Keratinocyte (primary cell): ENCODE data around the gene MYH7B. TPM values are rescaled to one million over a fixed set of nuclear protein-coding genes. Genes with fewer than 3 reads are reported as not detected.

Source experiments
- DNase-seq: peaks from one replicate; pipeline ENCODE4 v3.0.0-alpha.2; 2011; ENCODE audit warnings: low read depth, missing footprints, low spot score
- FAIRE-seq: peaks from 2 replicates; lab custom pipeline; 2011; peaks lifted over from hg19 to GRCh38; lab: Jason Lieb, UNC
- H2AFZ ChIP-seq: 2 replicates; pipeline ENCODE4 v1.6.0; 2012; ENCODE audit warnings: low read length, control low read depth, inconsistent platforms; ENCODE audit not compliant: control insufficient read depth
- H3K27ac ChIP-seq: 2 replicates; pipeline ENCODE4 v1.5.1; 2011; ENCODE audit warnings: low read length; ENCODE audit not compliant: control insufficient read depth, insufficient read depth
- H3K27me3 ChIP-seq: 3 replicates; pipeline ENCODE4 v1.6.0; 2011; ENCODE audit warnings: low read length; ENCODE audit not compliant: control insufficient read depth, insufficient read depth; ENCODE audit errors: extremely low read depth
- H3K36me3 ChIP-seq, 2 experiments: 2 replicates in 1 of 2; 3 replicates in 1 of 2; pipeline ENCODE4 v1.5.1; 2011; ENCODE audit warnings: low read length in 2 of 2, mild to moderate bottlenecking in 1 of 2; ENCODE audit not compliant: control insufficient read depth in 2 of 2, insufficient read depth in 2 of 2; ENCODE audit errors: extremely low read depth in 1 of 2
- H3K4me1 ChIP-seq: 3 replicates; pipeline ENCODE4 v1.5.1; 2011; ENCODE audit warnings: low read length; ENCODE audit not compliant: control insufficient read depth, insufficient read depth; ENCODE audit errors: extremely low read depth
- H3K4me2 ChIP-seq: 3 replicates; pipeline ENCODE4 v1.6.0; 2011; ENCODE audit warnings: low read depth, low read length; ENCODE audit not compliant: control insufficient read depth, insufficient read depth; ENCODE audit errors: extremely low read depth
- H3K4me3 ChIP-seq, 3 experiments: fragments of 200-600 bp in 1 of 3; sonication (generic) in 1 of 3; 2 replicates in 2 of 3; 3 replicates in 1 of 3; pipeline ENCODE4 v1.5.1; 2011 to 2016; ENCODE audit warnings: low read length in 3 of 3, mild to moderate bottlenecking in 3 of 3, control low read depth in 2 of 3, inconsistent platforms in 1 of 3, low read depth in 1 of 3, mixed read lengths in 1 of 3, mixed run types in 1 of 3, moderate library complexity in 1 of 3; ENCODE audit not compliant: control insufficient read depth in 2 of 3, insufficient read depth in 2 of 3; ENCODE audit errors: extremely low read depth in 1 of 3
- H3K79me2 ChIP-seq: 2 replicates; pipeline ENCODE4 v1.6.0; 2012; ENCODE audit warnings: low read length; ENCODE audit not compliant: control insufficient read depth, insufficient read depth
- H3K9ac ChIP-seq: 3 replicates; pipeline ENCODE4 v1.6.0; 2011; ENCODE audit warnings: low read length; ENCODE audit not compliant: control insufficient read depth, insufficient read depth; ENCODE audit errors: extremely low read depth
- H3K9me1 ChIP-seq: 3 replicates; pipeline ENCODE4 v1.6.0; 2011; ENCODE audit warnings: low read length; ENCODE audit not compliant: control insufficient read depth, insufficient read depth; ENCODE audit errors: extremely low read depth
- H3K9me3 ChIP-seq: 2 replicates; pipeline ENCODE4 v1.5.1; 2012; ENCODE audit warnings: low read depth, low read length; ENCODE audit not compliant: control insufficient read depth
- H4K20me1 ChIP-seq: 3 replicates; pipeline ENCODE4 v1.6.0; 2011; ENCODE audit warnings: low read length; ENCODE audit not compliant: control insufficient read depth, insufficient read depth; ENCODE audit errors: extremely low read depth
- EZH2 ChIP-seq: IDR thresholded peaks from one replicate; pipeline ENCODE4 v1.6.1; 2012; ENCODE audit warnings: inconsistent platforms, mild to moderate bottlenecking, low read length, moderate library complexity
- dilution Hi-C: fragments of 300-500 bp; cut with MboI; formaldehyde crosslinking; loops from one replicate; pipeline ENCODE4 v1.7.0; 2020; ENCODE audit warnings: low sequenced_read_pairs; ENCODE audit not compliant: extremely low pct_ligation_motif_present
- polyA plus RNA-seq, 5 experiments: library from polyadenylated mRNA; depleted of rRNA in 3 of 5; stranded (reverse) in 3 of 5; stranded (forward) in 1 of 5; unstranded in 1 of 5; fragments of >200 nt; gene quantifications; 1 replicate in 1 of 5; 2 replicates in 3 of 5; 3 replicates in 1 of 5; pipeline versions ENCODE4 v1.2.1 to v1.2.3, GENCODE V29; 2011 to 2012; ENCODE audit warnings: missing spikeins in 2 of 5, low read depth in 1 of 5, low replicate concordance in 1 of 5
- TF ChIP-seq, protein P1 (sequence below), 3 experiments: IDR thresholded peaks in 1 of 3; conservative IDR thresholded peaks in 1 of 3; optimal IDR thresholded peaks in 1 of 3; 2 replicates in 2 of 3; 3 replicates in 1 of 3; pipeline versions ENCODE3 to v1.5.1; 2011; ENCODE audit warnings: low read length in 3 of 3, mild to moderate bottlenecking in 3 of 3, moderate library complexity in 2 of 3, control low read depth in 1 of 3, inconsistent platforms in 1 of 3; ENCODE audit not compliant: insufficient read depth in 2 of 3; ENCODE audit errors: extremely low read depth in 1 of 3

Gene MYH7B
- polyA plus RNA-seq, 1 donor (not counting 4 experiments of a cell fraction or from before 2014, with no cell fraction given): 0.01 TPM

DNA sequence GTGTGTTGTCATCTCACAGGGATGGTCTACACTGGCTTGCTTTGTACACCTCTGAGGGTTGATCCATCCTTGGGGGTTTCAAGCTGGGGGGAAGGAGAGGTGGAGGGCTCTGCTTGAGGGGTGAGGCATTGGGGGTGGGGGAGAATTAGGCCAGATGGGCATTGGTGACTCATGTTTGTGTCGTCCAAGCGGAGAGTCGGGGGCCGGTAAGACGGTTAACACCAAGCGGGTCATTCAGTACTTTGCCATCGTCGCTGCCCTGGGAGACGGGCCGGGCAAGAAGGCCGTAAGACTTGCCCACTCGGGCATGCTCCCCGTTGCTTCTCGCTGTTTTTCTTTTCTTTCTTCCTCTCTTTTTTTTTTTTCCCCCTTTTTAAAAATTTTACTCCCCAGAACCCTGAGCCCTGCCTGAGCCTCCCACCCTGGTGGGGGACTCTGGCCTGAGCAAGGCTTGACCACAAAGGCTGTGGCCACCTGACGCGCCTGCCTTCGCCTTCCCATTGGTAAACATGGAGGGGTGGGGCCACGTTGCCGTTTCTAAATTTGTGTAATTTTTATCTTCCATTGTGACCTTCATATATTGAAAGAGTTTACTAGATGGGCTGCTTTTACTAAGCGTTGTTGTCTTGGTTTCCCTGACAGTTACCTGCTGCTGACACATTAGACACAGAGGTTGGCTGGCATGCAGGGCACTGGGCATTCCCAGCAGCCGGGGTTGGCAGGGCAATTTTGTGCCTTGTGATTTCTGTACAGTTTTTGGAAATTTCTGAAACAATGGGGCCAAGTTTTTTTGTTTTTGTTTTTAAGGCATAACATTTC is 26.8 kb downstream of the MYH7B start:
- no peaks in the 10 kb centered on the region for H3K9me1 ChIP-seq
- H3K27ac ChIP-seq: no peak overlapping the region
- no peak for FAIRE-seq
- H4K20me1 ChIP-seq: no peaks in the 10 kb centered on the region
- no peaks in the 10 kb centered on the region for H3K36me3 ChIP-seq
- no peaks in the 10 kb centered on the region for H3K9me3 ChIP-seq
- H2AFZ ChIP-seq: no peak overlapping the region
- H3K4me3 ChIP-seq: no peak overlapping the region
- no peak overlapping the region for H3K4me2 ChIP-seq
- H3K27me3 ChIP-seq: peaks cover 24% of the 10 kb centered on the region
- no peaks in the 10 kb centered on the region for H3K4me1 ChIP-seq
- no peak overlapping the region for H3K9ac ChIP-seq
- dilution Hi-C loops: no loop called here
- TF ChIP-seq EZH2: no peak
- TF ChIP-seq, protein P1, sequence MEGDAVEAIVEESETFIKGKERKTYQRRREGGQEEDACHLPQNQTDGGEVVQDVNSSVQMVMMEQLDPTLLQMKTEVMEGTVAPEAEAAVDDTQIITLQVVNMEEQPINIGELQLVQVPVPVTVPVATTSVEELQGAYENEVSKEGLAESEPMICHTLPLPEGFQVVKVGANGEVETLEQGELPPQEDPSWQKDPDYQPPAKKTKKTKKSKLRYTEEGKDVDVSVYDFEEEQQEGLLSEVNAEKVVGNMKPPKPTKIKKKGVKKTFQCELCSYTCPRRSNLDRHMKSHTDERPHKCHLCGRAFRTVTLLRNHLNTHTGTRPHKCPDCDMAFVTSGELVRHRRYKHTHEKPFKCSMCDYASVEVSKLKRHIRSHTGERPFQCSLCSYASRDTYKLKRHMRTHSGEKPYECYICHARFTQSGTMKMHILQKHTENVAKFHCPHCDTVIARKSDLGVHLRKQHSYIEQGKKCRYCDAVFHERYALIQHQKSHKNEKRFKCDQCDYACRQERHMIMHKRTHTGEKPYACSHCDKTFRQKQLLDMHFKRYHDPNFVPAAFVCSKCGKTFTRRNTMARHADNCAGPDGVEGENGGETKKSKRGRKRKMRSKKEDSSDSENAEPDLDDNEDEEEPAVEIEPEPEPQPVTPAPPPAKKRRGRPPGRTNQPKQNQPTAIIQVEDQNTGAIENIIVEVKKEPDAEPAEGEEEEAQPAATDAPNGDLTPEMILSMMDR (optimal IDR thresholded peaks at IDR 0.05 in 1 of 3, IDR thresholded peaks at IDR 0.05 in 1 of 3, conservative IDR thresholded peaks at IDR 0.05 in 1 of 3; ENCODE audit: extremely low read depth in 1 of 3, insufficient read depth in 2 of 3, low read length in 3 of 3): no peak
- H3K79me2 ChIP-seq: no peaks in the 10 kb centered on the region
- no peak for DNase-seq

DNA sequence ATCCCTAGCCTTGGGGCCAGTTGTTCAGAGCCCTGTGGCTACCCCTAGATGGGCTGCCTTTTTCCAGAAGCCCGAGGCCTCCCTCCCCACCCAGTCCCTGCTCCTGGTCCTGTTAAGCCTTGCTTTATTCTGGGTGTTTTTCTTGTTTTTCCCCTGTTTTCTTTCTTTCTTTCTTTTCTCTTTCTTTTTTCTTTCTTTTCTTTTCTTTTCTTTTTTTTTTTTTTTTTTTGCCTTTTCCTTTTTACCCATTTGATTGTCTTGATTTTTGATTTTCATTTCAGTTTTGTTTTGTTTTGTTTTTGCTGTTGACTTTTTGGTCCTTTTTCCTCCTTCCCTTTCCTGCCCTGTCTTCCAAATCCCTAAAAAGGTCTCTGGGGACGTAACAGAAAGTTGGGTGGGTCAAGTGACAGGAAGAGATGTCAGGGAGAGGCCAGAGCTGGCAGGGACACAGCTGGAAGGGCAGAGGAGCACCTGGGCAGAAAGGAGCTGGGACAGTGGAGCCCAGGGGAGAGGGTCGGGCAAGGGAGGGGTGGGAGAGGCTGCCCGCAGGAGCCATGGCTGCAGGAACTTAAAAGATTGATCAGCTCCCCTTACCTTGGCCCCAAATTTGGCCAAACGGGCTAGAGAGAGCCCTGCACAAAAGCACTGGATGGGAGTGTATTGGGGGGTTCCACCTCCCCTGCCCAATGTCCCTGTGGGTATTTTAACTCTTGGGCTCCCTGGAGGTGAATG is 27.6 kb downstream of the MYH7B start:
- Histone ChIP-seq H3K4me1 (no peaks in the 10 kb centered on the region), H3K36me3 (no peaks in the 10 kb centered on the region), H3K9me3 (no peaks in the 10 kb centered on the region), H3K27ac (no peak overlapping the region), H3K27me3 (peaks cover 24% of the 10 kb centered on the region), H3K79me2 (no peaks in the 10 kb centered on the region), H3K4me2 (no peak overlapping the region), H3K4me3 (no peak overlapping the region), H3K9ac (no peak overlapping the region), H3K9me1 (no peaks in the 10 kb centered on the region), H4K20me1 (no peaks in the 10 kb centered on the region), H2AFZ (no peak overlapping the region)
- dilution Hi-C loops: no loop called here
- TF ChIP-seq, protein P1 (optimal IDR thresholded peaks at IDR 0.05 in 1 of 3, IDR thresholded peaks at IDR 0.05 in 1 of 3, conservative IDR thresholded peaks at IDR 0.05 in 1 of 3; ENCODE audit: extremely low read depth in 1 of 3, insufficient read depth in 2 of 3, low read length in 3 of 3): no peak
- DNase-seq (no peak), FAIRE-seq (no peak)
